Activated gamma-delta T cell treated with anti-CD3 and anti-CD28 coated beads, Interleukin-2, amount 50 U/mL, for 16 hours (primary cell): ENCODE measurements around the gene FLOT2.
"Not testable (repeated sequence)": the region's sequence is repeated elsewhere in the genome, so short reads cannot be mapped to it uniquely, and the experiment has no call there.

Experiments used
- DNase-seq: peaks from one replicate; pipeline ENCODE4 v3.0.0-alpha.2; 2020; ENCODE audit warnings: low read depth

The FLOT2 gene, protein sequence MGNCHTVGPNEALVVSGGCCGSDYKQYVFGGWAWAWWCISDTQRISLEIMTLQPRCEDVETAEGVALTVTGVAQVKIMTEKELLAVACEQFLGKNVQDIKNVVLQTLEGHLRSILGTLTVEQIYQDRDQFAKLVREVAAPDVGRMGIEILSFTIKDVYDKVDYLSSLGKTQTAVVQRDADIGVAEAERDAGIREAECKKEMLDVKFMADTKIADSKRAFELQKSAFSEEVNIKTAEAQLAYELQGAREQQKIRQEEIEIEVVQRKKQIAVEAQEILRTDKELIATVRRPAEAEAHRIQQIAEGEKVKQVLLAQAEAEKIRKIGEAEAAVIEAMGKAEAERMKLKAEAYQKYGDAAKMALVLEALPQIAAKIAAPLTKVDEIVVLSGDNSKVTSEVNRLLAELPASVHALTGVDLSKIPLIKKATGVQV

GRCh38 chr17:28896884-28897768, at the start of gene FLOT2:
Gene FLOT2 (minus strand): TSS chr17:28897733. CDS start chr17:28897574, 159 bp downstream.
- peak; percentile 53 for DNase-seq

- DNase-seq, result no peak
These were observed 48.7 kb upstream of the FLOT2 start for GRCh38 chr17:28946239-28946638.

GRCh38 chr17:28944862-28945741, 47.6 kb upstream of the FLOT2 start:
- DNase-seq, result no peak

GRCh38 chr17:28944343-28944742, 46.8 kb upstream of the FLOT2 start:
- DNase-seq, result no peak

DNA sequence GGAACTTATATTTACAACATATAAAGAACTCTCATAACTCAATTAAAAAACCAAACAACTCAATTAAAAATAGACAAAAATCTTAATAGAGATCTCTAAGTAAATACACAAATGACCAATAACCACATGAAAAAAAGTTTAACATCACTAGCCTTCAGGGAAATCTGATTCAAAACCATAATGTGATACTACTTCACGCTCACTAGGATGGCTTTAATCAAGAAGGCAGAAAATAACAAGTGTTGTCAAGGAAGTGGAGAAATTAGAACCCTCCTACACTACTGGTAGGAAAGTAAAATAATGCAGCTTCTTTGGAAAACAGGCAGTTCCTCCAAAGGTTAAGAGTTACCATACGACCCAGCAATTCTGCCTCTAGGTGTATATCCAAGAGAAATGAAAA, 45.4 kb upstream of the FLOT2 start:
- DNase-seq, result no peak

- no peak for DNase-seq
These were observed 43.7 kb upstream of the FLOT2 start for GRCh38 chr17:28941251-28941650.

DNA sequence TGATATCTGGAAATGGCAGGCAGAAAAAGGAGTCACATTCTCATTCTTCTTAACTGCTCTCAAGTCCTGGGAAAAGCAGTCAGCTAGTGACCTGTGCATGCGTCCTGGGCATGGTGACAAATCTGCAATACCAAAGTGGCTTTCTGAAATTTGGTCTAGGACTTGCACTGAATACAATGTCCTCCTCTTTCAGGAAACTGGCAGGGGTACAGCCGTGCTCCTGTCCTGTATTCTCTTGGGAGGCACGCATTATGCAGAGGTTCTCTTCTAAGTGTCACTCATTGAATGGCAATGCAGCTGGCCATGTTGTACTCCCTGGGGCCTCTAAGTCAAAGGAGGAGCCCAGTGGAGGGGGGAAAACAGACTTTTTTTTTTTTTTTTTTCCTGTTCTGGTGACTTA, 43.1 kb upstream of the FLOT2 start:
- DNase-seq, result no peak

DNA sequence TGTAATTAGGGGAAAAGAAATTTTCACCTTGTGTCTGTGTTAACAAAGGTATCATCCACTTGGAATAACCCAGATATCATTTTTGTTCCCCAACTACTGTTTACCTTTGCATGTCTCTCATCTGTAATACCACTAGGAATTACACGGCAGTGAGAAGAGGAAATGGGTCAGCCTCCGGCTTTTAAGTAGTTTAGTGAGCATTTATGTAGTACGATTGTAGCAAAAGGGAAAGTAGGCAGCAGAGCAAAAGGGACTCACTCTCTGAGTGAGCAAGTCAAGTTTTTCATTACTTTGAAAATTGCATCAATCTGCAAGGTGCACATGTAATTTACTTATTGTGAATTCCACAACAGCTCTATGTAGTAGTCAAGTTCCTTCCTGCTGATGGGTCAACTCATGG, 42.6 kb upstream of the FLOT2 start:
- DNase-seq, result no peak

DNA sequence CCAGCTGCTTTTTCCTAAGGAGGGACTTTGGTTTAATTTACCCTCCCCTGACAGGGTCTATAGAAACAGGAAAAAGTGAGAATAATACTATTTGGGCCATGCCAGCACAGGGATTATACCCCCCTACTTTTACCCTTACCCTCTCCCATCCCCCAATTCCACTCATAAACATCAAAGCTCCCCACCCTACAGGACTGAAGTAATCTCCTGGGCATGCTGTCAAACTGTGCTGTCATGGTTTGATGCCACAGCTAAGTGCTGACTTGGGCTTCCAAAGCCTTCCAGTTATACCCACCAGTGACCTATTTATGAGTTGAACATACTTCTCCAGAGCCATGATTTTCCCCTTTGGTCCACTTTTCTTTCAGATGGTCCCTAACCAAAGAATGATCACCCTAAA, 41.0 kb upstream of the FLOT2 start:
- no peak for DNase-seq

- DNase-seq, result no peak
These were observed 39.7 kb upstream of the FLOT2 start for GRCh38 chr17:28937044-28937729.

GRCh38 chr17:28935744-28936460, 38.4 kb upstream of the FLOT2 start:
- DNase-seq, result no peak

- DNase-seq, result not testable (repeated sequence)
These were observed 37.0 kb upstream of the FLOT2 start for GRCh38 chr17:28934508-28934907.

- no peak for DNase-seq
These were observed 32.3 kb upstream of the FLOT2 start for GRCh38 chr17:28929787-28930186.

- DNase-seq, result no peak
These were observed 30.5 kb upstream of the FLOT2 start for GRCh38 chr17:28928061-28928460.

DNA sequence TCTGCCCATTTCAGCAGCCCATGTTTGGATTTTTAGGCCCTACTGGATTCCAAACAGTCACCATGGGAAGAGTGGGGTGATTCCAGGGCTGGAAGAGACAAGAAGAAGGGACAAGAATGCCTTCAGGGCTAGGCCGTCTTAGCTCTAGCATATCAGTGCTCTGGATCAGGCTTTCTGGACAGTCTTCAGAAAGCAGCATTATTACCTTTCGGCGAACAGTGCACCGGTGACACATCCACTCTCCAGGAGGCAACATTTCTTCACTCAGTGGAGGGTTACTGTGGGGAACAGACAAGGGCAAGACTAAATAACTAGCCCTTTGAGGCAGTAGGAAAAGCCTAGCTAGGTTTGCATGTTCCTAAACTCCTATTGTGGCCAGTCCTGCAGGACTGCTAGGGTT, 29.3 kb upstream of the FLOT2 start:
- no peak for DNase-seq

DNA sequence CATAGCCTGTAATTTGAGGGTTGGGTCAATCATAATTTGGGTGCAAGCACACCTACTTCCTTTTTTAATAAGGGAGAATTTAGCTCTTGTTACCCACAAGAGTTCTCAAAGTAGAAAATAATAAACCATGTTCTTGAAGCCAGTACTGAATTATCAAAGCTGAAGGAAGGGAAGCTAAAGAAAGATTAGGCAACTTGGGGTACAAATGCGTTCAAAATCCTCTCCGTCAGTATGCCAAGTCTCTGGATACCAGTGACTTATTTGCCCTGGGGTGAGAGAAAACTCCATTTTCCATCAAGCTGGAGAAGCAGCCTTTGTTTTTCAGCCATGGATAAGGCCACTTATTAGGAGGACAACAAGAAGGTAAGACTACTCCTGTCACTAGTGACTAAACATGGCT, 28.8 kb upstream of the FLOT2 start:
- no peak for DNase-seq

GRCh38 chr17:28925912-28926365, 28.4 kb upstream of the FLOT2 start:
- peak; percentile 38 for DNase-seq

GRCh38 chr17:28920201-28920600, 22.7 kb upstream of the FLOT2 start:
- DNase-seq, result no peak

DNA sequence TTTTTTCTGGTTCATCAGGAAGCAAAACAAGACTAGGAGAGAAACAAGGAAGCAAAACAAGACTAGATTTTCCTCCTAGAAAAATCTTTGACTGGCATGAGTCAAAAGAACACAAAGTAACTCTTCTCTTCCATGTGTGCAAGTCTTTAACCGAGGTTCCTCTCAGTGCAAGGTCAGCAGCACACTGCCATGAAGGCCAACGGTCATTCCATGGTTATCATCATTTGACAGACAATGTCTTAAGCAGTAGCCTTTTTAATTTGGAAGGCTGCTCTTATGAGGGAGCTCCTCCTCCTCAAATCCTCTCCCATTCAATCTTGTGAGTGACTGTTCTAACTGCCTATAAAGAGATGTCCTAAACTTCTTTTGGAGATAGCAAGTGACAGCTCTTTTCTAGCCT, 20.8 kb upstream of the FLOT2 start:
- no peak for DNase-seq

- no peak for DNase-seq
These were observed 19.9 kb upstream of the FLOT2 start for GRCh38 chr17:28917465-28917864.

DNA sequence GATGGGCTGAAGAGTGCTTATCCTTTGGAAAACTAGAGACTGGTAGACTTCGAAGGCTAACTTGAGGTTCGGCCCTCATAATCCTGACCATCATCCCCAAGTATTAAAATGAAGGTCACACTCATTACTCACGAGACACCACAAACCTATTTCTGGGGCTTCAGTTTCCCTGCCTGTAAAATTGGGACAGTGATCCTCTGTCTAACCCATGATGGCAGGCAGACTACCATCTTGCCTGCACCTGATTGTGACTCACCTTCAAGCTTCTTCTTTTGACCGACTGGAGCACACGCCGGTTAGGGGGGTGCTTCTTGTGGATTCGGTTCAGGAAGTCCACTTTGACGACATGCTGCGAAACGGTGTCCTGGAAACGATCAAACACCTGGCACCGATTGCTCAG, 19.5 kb upstream of the FLOT2 start:
- DNase-seq, result no peak
